Body of pancreas (tissue), 4 donors: ENCODE data around the gene SLC12A7. TPM values are rescaled to one million over a fixed set of nuclear protein-coding genes. Genes with fewer than 3 reads are reported as not detected.

Experiments
- ATAC-seq: fragments of 150-250 bp; one replicate; pipeline ENCODE4 v1.9.1; 2016
- DNase-seq, 4 donors: peaks; one replicate each; pipeline ENCODE4 v3.0.0-alpha.2; 2019
- H3K27ac ChIP-seq, 4 donors: fragments of 200-600 bp; sonication (generic); 1 replicate in 3 of 4; 2 replicates in 1 of 4; pipeline versions ENCODE4 v1.5.1 to v1.6.1; 2016 to 2019; ENCODE audit warnings: mild to moderate bottlenecking in 1 of 4, mixed read lengths in 1 of 4, moderate library complexity in 1 of 4
- H3K27me3 ChIP-seq, 2 donors: fragments of 200-600 bp; sonication (generic); one replicate each; pipeline ENCODE4 v1.6.0; 2016; ENCODE audit warnings: mild to moderate bottlenecking in 1 of 2
- H3K36me3 ChIP-seq, 2 donors: fragments of 200-600 bp; sonication (generic); replicated peaks in 1 of 2; 2 replicates each; pipeline ENCODE4 v1.5.1; 2016; ENCODE audit warnings: low read depth in 2 of 2; ENCODE audit not compliant: insufficient read depth in 1 of 2
- H3K4me1 ChIP-seq: fragments of 200-600 bp; sonication (generic); one replicate; pipeline ENCODE4 v1.6.0; 2016
- H3K4me3 ChIP-seq, 2 donors: fragments of 200-600 bp; sonication (generic); 1 replicate in 1 of 2; 2 replicates in 1 of 2; pipeline ENCODE4 v1.5.1; 2016 to 2019
- H3K9me3 ChIP-seq, 3 donors: fragments of 200-600 bp; sonication (generic); 1 replicate in 2 of 3; 2 replicates in 1 of 3; pipeline ENCODE4 v1.5.1; 2016
- CTCF ChIP-seq, 7 experiments: fragments of 450-650 bp in 4 of 7; fragments of 200-600 bp in 3 of 7; sonication (generic) in 3 of 7; IDR thresholded peaks; one replicate each; pipeline ENCODE4 v1.5.1; 2016 to 2019; ENCODE audit warnings: antibody characterized with exemption in 7 of 7
- POLR2A ChIP-seq, 3 donors: fragments of 450-650 bp; IDR thresholded peaks; one replicate each; pipeline ENCODE4 v1.6.1; 2016; ENCODE audit warnings: antibody characterized with exemption in 3 of 3, mild to moderate bottlenecking in 2 of 3
- WGBS, 2 donors: methylation state at CpG; one replicate each; pipeline ENCODE4 v1.1.5; 2017; 5-methylcytosine and 5-hydroxymethylcytosine counted together
- intact Hi-C: fragments of 100-400 bp; cut with DNase I; formaldehyde crosslinking; loops from one replicate; pipeline ENCODE4 v1.15.1; 2023
- total RNA-seq, 2 donors: library from RNA; depleted of rRNA; stranded (reverse); fragments of >200 nt; gene quantifications; one replicate each; pipeline ENCODE4 v1.1.0, GENCODE V29; 2016

SLC12A7 gene
- total RNA-seq, 2 donors from 2014 or later: 35.5 to 42.8 TPM

DNA sequence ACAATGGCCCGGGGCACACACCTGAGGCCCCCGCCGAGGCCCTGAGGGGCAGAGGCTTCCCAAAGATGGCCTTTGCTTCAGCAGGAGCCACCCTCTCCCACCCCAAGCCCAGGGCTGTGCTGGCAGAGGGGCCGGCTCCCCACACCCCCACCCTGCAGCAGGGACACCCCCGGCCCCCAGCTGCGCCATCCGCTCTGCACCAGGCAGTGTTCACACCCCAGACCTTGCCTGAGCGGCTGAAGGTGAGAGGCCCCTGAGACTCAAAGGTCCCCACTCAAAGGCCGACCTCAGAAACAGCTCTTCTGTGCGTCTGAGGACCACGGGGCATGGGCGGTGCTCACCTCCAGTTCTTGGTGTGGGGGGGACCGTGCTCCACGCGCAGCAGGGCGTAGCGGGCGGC, 37.6 kb downstream of the SLC12A7 start:
- WGBS, 2 donors: 89 to 92% methylated on average over 5 to 17 of the region's 18 CpGs
- intact Hi-C loops: no loop called here
- no peak overlapping the region for H3K27ac ChIP-seq
- no peak overlapping the region for H3K4me3 ChIP-seq
- ATAC-seq (no peak), DNase-seq (no peak)
- H3K4me1 ChIP-seq: no peaks in the 10 kb centered on the region
- no peaks in the 10 kb centered on the region for H3K27me3 ChIP-seq
- H3K36me3 ChIP-seq: peaks cover 0 to 37% of the 10 kb centered on the region in 2 donors
- H3K9me3 ChIP-seq: no peaks in the 10 kb centered on the region
- no peak for TF ChIP-seq CTCF (IDR thresholded peaks at IDR 0.05)
- TF ChIP-seq POLR2A (IDR thresholded peaks at IDR 0.05): no peak

GRCh38 chr5:1073239-1074102, 38.4 kb downstream of the SLC12A7 start:
- no peak overlapping the region for H3K27ac ChIP-seq
- intact Hi-C loops: no loop called here
- ATAC-seq (no peak), DNase-seq (no peak)
- H3K27me3 ChIP-seq: no peaks in the 10 kb centered on the region
- no peaks in the 10 kb centered on the region for H3K4me1 ChIP-seq
- H3K36me3 ChIP-seq: peaks cover 0 to 32% of the 10 kb centered on the region in 2 donors
- TF ChIP-seq CTCF (IDR thresholded peaks at IDR 0.05): no peak
- no peak for TF ChIP-seq POLR2A (IDR thresholded peaks at IDR 0.05)
- H3K9me3 ChIP-seq: no peaks in the 10 kb centered on the region
- 90 to 91% methylated on average over 31 to 43 of the region's 46 CpGs for WGBS, 2 donors
- H3K4me3 ChIP-seq: no peak overlapping the region

DNA sequence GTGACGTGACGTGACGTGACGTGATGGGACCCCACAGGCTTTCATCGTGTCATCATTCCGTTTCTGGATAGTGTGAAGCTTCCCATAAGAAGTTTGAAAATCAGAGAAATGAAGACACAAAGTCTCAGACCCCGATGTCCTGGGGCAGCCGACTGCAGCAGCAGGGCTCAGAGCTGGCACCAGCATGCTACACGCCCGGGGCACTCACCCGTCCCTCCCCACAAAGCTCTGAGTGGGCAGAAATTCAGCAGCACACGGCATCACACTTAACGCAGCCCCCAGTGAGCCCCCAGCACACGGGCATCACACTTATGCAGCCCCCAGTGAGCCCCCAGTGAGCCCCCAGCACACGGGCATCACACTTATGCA, 42.2 kb downstream of the SLC12A7 start:
- Histone ChIP-seq H3K36me3 (peaks cover 5 to 21% of the 10 kb centered on the region in 2 donors), H3K4me3 (no peak overlapping the region), H3K4me1 (no peaks in the 10 kb centered on the region), H3K27ac (no peak overlapping the region), H3K9me3 (no peaks in the 10 kb centered on the region), H3K27me3 (no peaks in the 10 kb centered on the region)
- no peak for ATAC-seq
- WGBS, 2 donors: 95 to 96% methylated on average over 9 to 13 of the region's 15 CpGs
- TF ChIP-seq POLR2A (IDR thresholded peaks at IDR 0.05) (no peak), CTCF (IDR thresholded peaks at IDR 0.05) (no peak)
- DNase-seq: no peak
- intact Hi-C loops: no loop called here

GRCh38 chr5:1068895-1069719, 42.8 kb downstream of the SLC12A7 start:
- Histone ChIP-seq H3K4me3 (no peak overlapping the region), H3K27me3 (no peaks in the 10 kb centered on the region), H3K27ac (no peak overlapping the region), H3K4me1 (no peaks in the 10 kb centered on the region), H3K36me3 (peaks cover 5 to 18% of the 10 kb centered on the region in 2 donors), H3K9me3 (no peaks in the 10 kb centered on the region)
- DNase-seq (no peak), ATAC-seq (no peak)
- intact Hi-C loops: no loop called here
- 89 to 94% methylated on average over 21 to 30 of the region's 33 CpGs for WGBS, 2 donors
- TF ChIP-seq CTCF (IDR thresholded peaks at IDR 0.05) (no peak), POLR2A (IDR thresholded peaks at IDR 0.05) (no peak)
